Measurements from ENCODE around the gene MPHOSPH10. TPM values are rescaled to one million over a fixed set of nuclear protein-coding genes. Genes with fewer than 3 reads are reported as not detected.
A peak's percentile ranks its signal among the peaks of the same experiment; 100 is the strongest.
"Not testable (repeated sequence)": the region's sequence is repeated elsewhere in the genome, so short reads cannot be mapped to it uniquely, and the experiment has no call there.

The MPHOSPH10 gene
- 10 to 100 TPM; 27.8 to 49.1 (median 32.8) TPM for total RNA-seq

GRCh38 chr2:71130152-71130904 lies at the start of gene MPHOSPH10, which contains the start of gene MCEE:
MPHOSPH10 (plus strand) TSS chr2:71130634; CDS start chr2:71130666, 32 bp downstream.
MCEE (minus strand) TSS chr2:71130229; CDS start chr2:71130219, 10 bp downstream.
- intact Hi-C loops (cut with DNase I; ENCODE audit: low total_unique reads) (loop anchor here (1.0 to 5.0 kb wide), 3 partner anchors 62 to 882 kb away; partner anchors contain the start of genes NAGK, TIA1 and ZNF638), in situ Hi-C loops (cut with MboI; ENCODE audit: low sequenced_read_pairs in 4 of 4) (loop anchor here in 1 of 4 donors (5.0 kb wide), 1 partner anchor 63 kb away; the partner anchor contains the start of gene NAGK)
- Histone ChIP-seq H3K9me3 (no peaks in the 10 kb centered on the region), H3K36me3 (peaks cover 0 to 24% of the 10 kb centered on the region in 2 donors), H3K27me3 (no peaks in the 10 kb centered on the region), H3K27ac (peak within 1 kb of the TSS; percentile 89 to 95 (median 93)), H3K4me1 (peaks cover 37 to 39% of the 10 kb centered on the region in 2 donors), H3K4me3 (peak within 1 kb of the TSS; percentile 85 to 97 (median 90))
- peak; percentile 83 to 86 for DNase-seq
- no peak for TF ChIP-seq CTCF (IDR thresholded peaks at IDR 0.05 in 4 of 5, conservative IDR thresholded peaks at IDR 0.05 in 1 of 5)
- TF ChIP-seq POLR2A (IDR thresholded peaks at IDR 0.05): peak; percentile 51 to 56
- peak; percentile 95 to 98 for ATAC-seq

- H3K9me3 ChIP-seq: no peaks in the 10 kb centered on the region
- no peak for TF ChIP-seq CTCF (IDR thresholded peaks at IDR 0.05 in 4 of 5, conservative IDR thresholded peaks at IDR 0.05 in 1 of 5)
- TF ChIP-seq POLR2A (IDR thresholded peaks at IDR 0.05): no peak
- peaks cover 0 to 4% of the 10 kb centered on the region in 2 donors for H3K4me1 ChIP-seq
- in situ Hi-C loops (cut with MboI; ENCODE audit: low sequenced_read_pairs in 4 of 4) (no loop called here), intact Hi-C loops (cut with DNase I; ENCODE audit: low total_unique reads) (no loop called here)
- no peak overlapping the region for H3K4me3 ChIP-seq
- no peak overlapping the region for H3K27ac ChIP-seq
- ATAC-seq (no peak), DNase-seq (no peak)
- peaks cover 0 to 14% of the 10 kb centered on the region in 2 donors for H3K36me3 ChIP-seq
- H3K27me3 ChIP-seq: peaks cover 4 to 8% (median 6%) of the 10 kb centered on the region in 3 donors
Observed at GRCh38 chr2:71082402-71083252, 47.8 kb upstream of the MPHOSPH10 start.

GRCh38 chr2:71083297-71083696 lies 47.1 kb upstream of the MPHOSPH10 start:
- ATAC-seq; DNase-seq; in situ Hi-C loops (cut with MboI; ENCODE audit: low sequenced_read_pairs in 4 of 4); H3K9me3 ChIP-seq; H3K4me1 ChIP-seq; intact Hi-C loops (cut with DNase I; ENCODE audit: low total_unique reads); H3K27me3 ChIP-seq; H3K4me3 ChIP-seq; H3K27ac ChIP-seq: not testable (repeated sequence)
- H3K36me3 ChIP-seq: peaks cover 0 to 10% of the 10 kb centered on the region in 2 donors

GRCh38 chr2:71083752-71084312 lies 46.6 kb upstream of the MPHOSPH10 start:
- in situ Hi-C loops (cut with MboI; ENCODE audit: low sequenced_read_pairs in 4 of 4); H3K27me3 ChIP-seq; intact Hi-C loops (cut with DNase I; ENCODE audit: low total_unique reads); H3K36me3 ChIP-seq; H3K27ac ChIP-seq; DNase-seq; ATAC-seq; H3K9me3 ChIP-seq; H3K4me1 ChIP-seq: not testable (repeated sequence)
- H3K4me3 ChIP-seq: peak overlapping the region in 2 of 4 donors; percentile 13 to 31

- intact Hi-C loops (cut with DNase I; ENCODE audit: low total_unique reads); in situ Hi-C loops (cut with MboI; ENCODE audit: low sequenced_read_pairs in 4 of 4); H3K27ac ChIP-seq; ATAC-seq; H3K4me3 ChIP-seq; H3K9me3 ChIP-seq; H3K36me3 ChIP-seq; H3K4me1 ChIP-seq; H3K27me3 ChIP-seq; DNase-seq: not testable (repeated sequence)
Observed at GRCh38 chr2:71085325-71086003, 45.0 kb upstream of the MPHOSPH10 start.

GRCh38 chr2:71089475-71089874 lies 41.0 kb upstream of the MPHOSPH10 start:
- H3K27ac ChIP-seq; H3K27me3 ChIP-seq; ATAC-seq; DNase-seq; in situ Hi-C loops (cut with MboI; ENCODE audit: low sequenced_read_pairs in 4 of 4); H3K9me3 ChIP-seq; H3K36me3 ChIP-seq; H3K4me3 ChIP-seq; H3K4me1 ChIP-seq; intact Hi-C loops (cut with DNase I; ENCODE audit: low total_unique reads): not testable (repeated sequence)

- DNase-seq; H3K27me3 ChIP-seq; intact Hi-C loops (cut with DNase I; ENCODE audit: low total_unique reads); H3K36me3 ChIP-seq; H3K4me3 ChIP-seq; H3K27ac ChIP-seq; in situ Hi-C loops (cut with MboI; ENCODE audit: low sequenced_read_pairs in 4 of 4); ATAC-seq; H3K9me3 ChIP-seq; H3K4me1 ChIP-seq: not testable (repeated sequence)
Observed at GRCh38 chr2:71091808-71092207, 38.6 kb upstream of the MPHOSPH10 start.

GRCh38 chr2:71092491-71093260 lies 37.8 kb upstream of the MPHOSPH10 start:
- H3K9me3 ChIP-seq; ATAC-seq; H3K4me1 ChIP-seq; in situ Hi-C loops (cut with MboI; ENCODE audit: low sequenced_read_pairs in 4 of 4); H3K27me3 ChIP-seq; H3K4me3 ChIP-seq; intact Hi-C loops (cut with DNase I; ENCODE audit: low total_unique reads); DNase-seq; H3K36me3 ChIP-seq; H3K27ac ChIP-seq: not testable (repeated sequence)
